Measurements from ENCODE around the gene TRAPPC6A.
A peak's percentile ranks its signal among the peaks of the same experiment; 100 is the strongest.

The TRAPPC6A gene

GRCh38 chr19:45168767-45169351, 9.2 kb downstream of the TRAPPC6A start:
- no peak for DNase-seq
- intact Hi-C loops (cut with DNase I) = no loop called here

- intact Hi-C loops (cut with DNase I) = no loop called here
- DNase-seq = no peak
Observed at GRCh38 chr19:45166723-45167252, 11.2 kb downstream of the TRAPPC6A start.

GRCh38 chr19:45164577-45165335, 13.3 kb downstream of the TRAPPC6A start:
- intact Hi-C loops (cut with DNase I) = no loop called here
- DNase-seq = no peak

- DNase-seq = no peak
Observed at GRCh38 chr19:45163751-45164460, 14.1 kb downstream of the TRAPPC6A start.

GRCh38 chr19:45163156-45163555, 14.9 kb downstream of the TRAPPC6A start:
- no peak for DNase-seq
- intact Hi-C loops (cut with DNase I) = no loop called here

More at GRCh38 chr19:45163751-45164460, 14.1 kb downstream of the TRAPPC6A start:
- intact Hi-C loops (cut with DNase I) = no loop called here

GRCh38 chr19:45162608-45163143, 15.4 kb downstream of the TRAPPC6A start:
- DNase-seq = no peak
- intact Hi-C loops (cut with DNase I) = no loop called here

GRCh38 chr19:45161738-45162607, 16.1 kb downstream of the TRAPPC6A start:
- intact Hi-C loops (cut with DNase I) = no loop called here
- peak in 3 of 42 donors; percentile 20 to 60 (median 28) for DNase-seq

- intact Hi-C loops (cut with DNase I) = no loop called here
- no peak for DNase-seq
Observed at GRCh38 chr19:45160870-45161737, 16.9 kb downstream of the TRAPPC6A start, which contains the start of gene NKPD1. Gene NKPD1, minus strand, starts transcription at chr19:45160982. Its CDS starts 832 bp downstream, at chr19:45160150.

- no peak for DNase-seq
- intact Hi-C loops (cut with DNase I) = no loop called here
Observed at GRCh38 chr19:45159971-45160324, 18.1 kb downstream of the TRAPPC6A start.

GRCh38 chr19:45159210-45159970, 18.6 kb downstream of the TRAPPC6A start:
- intact Hi-C loops (cut with DNase I) = no loop called here
- DNase-seq = no peak

GRCh38 chr19:45158503-45159209, 19.4 kb downstream of the TRAPPC6A start:
- no peak for DNase-seq
- intact Hi-C loops (cut with DNase I) = no loop called here

- DNase-seq = peak in 10 of 42 donors; percentile 18 to 71 (median 45)
Observed at GRCh38 chr19:45156751-45157150, 21.3 kb downstream of the TRAPPC6A start.

GRCh38 chr19:45156011-45156630, 21.9 kb downstream of the TRAPPC6A start:
- intact Hi-C loops (cut with DNase I) = no loop called here
- DNase-seq = no peak

More at GRCh38 chr19:45156751-45157150, 21.3 kb downstream of the TRAPPC6A start:
- intact Hi-C loops (cut with DNase I) = no loop called here

GRCh38 chr19:45154064-45154827, 23.8 kb downstream of the TRAPPC6A start:
- intact Hi-C loops (cut with DNase I) = no loop called here
- no peak for DNase-seq

All from head of caudate nucleus (tissue), 42 donors.